HT-29 (cell line): ENCODE measurements around the gene NOC4L. TPM values are rescaled to one million over a fixed set of nuclear protein-coding genes. Genes with fewer than 3 reads are reported as not detected.
"Not testable (repeated sequence)": the region's sequence is repeated elsewhere in the genome, so short reads cannot be mapped to it uniquely, and the experiment has no call there.

Source experiments
- DNase-seq: peaks from one replicate; pipeline ENCODE4 v3.0.0-alpha.2; 2015; ENCODE audit warnings: low spot score
- total RNA-seq: library from RNA; depleted of rRNA; stranded (reverse); fragments of >200 nt; shearing (Covaris generic); gene quantifications from 2 replicates; pipeline ENCODE4 v1.2.3, GENCODE V29; 2014

Gene NOC4L
- total RNA-seq, 1 experiment from 2014 or later = 47.0 TPM

GRCh38 chr12:132142679-132143335 is 1.4 kb upstream of the NOC4L start:
- DNase-seq = no peak

GRCh38 chr12:132143336-132144071 is 753 bp upstream of the NOC4L start:
- no peak for DNase-seq

- DNase-seq = no peak
These were observed 532 bp downstream of the NOC4L start for GRCh38 chr12:132144810-132145168.

DNA sequence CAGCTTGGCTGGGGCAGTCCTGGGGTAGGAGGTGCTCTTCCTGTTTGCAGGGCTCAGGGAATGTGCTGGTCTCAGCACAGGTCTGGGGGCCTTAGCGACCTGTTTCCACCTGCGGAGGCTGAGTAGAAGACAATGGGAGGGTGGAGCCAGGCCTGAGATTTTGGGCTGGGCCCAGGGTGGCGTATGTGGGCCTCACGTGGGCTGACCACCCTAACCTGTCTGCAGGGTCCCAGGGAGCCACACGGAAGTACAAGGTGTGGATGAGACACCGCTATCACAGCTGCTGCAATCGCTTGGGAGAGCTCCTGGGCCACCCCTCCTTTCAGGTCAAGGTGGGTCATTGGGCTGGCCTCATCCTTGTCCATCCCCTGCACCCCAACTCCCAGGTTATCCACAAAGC is 1.1 kb downstream of the NOC4L start:
- DNase-seq = no peak

GRCh38 chr12:132146098-132146497 is 1.8 kb downstream of the NOC4L start:
- DNase-seq = no peak

GRCh38 chr12:132146772-132147422 is 2.6 kb downstream of the NOC4L start:
- DNase-seq = no peak

- no peak for DNase-seq
These were observed 3.4 kb downstream of the NOC4L start for GRCh38 chr12:132147423-132148367.

DNA sequence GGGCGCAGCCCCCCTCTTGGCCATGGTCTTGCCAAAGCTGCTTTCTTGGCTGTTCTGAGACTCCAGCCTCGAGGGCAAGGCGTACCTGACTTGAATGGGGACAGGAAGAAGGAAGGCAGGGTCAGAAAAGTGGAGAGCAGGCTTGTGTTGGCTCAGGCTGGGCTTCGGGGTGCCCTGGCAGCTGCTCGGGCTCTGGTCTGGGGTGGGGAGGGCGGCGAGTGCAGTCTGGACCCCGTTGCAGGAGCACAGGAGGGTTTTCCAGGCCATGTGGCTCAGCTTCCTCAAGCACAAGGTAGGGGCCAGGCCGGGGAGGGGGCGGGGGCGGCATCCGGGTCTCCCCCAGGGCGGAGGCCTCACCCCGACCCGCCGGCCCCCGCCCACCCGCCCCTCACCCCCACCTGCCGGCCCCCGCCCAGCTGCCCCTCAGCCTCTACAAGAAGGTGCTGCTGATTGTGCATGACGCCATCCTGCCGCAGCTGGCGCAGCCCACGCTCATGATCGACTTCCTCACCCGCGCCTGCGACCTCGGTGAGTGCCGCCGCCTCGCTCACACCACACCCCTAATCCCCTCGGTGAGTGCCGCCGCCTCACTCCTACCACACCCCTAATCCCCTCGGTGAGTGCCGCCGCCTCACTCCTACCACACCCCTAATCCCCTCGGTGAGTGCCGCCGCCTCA is 4.2 kb downstream of the NOC4L start:
- no peak for DNase-seq

- DNase-seq = not testable (repeated sequence)
These were observed 5.3 kb downstream of the NOC4L start for GRCh38 chr12:132149526-132149925.

DNA sequence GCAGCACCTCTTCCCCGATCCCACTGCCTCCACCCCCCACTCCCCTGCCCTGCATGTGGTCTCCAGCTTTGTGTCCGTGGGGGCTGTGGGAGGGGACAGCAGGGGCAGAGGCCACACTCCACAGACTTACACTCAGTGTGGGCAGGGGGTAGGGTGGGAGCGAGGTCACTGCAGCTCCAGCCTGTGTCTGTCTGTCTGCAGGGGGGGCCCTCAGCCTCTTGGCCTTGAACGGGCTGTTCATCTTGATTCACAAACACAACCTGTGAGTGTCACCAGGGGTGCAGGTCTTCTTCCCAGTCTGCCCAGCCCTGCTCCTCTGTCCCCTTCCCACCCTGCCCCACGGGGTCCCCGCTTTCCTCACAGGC is 6.5 kb downstream of the NOC4L start:
- no peak for DNase-seq

GRCh38 chr12:132151145-132151765 is 7.0 kb downstream of the NOC4L start:
- DNase-seq = no peak

GRCh38 chr12:132151766-132152410 is 7.6 kb downstream of the NOC4L start:
- no peak for DNase-seq

- no peak for DNase-seq
These were observed 8.2 kb downstream of the NOC4L start for GRCh38 chr12:132152411-132152821.

- DNase-seq = no peak
These were observed 8.7 kb downstream of the NOC4L start for GRCh38 chr12:132152953-132153352.

- peak; percentile 80 for DNase-seq
These were observed 9.5 kb downstream of the NOC4L start for GRCh38 chr12:132153501-132154340.

- DNase-seq = no peak
These were observed 10.1 kb downstream of the NOC4L start for GRCh38 chr12:132154341-132154761.

DNA sequence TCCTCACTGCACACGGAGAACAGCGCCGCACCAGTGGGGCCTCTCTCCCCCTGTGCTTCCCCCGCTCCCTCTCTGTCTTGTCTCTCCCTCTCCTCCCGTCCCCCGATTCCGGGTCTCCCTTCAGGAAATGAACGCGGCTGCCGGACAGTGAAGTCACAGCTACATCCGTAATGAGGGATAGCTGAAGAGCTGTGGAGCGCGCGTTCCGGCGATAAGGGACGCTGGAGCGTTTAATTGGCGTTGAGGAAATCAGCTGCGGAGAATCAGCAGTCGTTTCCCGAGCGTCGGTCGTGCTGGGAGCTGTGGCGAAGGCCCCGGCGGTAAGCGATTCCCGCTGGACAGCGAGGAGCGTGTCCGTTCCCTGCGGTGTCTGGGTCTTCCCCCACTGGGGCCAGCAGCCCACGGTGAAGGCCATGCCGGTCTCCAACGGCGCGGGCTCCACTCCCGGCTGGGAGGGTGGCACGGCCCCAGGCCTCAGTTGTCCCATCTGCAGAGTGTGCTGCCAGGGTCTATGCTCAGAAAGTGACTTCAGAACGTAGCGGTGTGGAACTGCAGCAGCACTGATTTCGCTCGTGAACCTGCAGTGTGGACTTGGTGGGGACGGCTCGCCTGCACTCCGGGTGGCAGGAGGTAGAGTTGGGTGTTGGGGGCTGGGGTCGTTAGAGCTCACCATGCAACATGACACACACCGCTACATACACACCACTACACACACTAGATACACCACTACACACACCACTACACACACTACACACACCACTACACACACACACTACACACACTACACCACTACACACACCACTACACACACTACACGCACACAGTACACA is 10.9 kb downstream of the NOC4L start:
- no peak for DNase-seq
